Measurements from ENCODE around the gene PHF5A.

DNA sequence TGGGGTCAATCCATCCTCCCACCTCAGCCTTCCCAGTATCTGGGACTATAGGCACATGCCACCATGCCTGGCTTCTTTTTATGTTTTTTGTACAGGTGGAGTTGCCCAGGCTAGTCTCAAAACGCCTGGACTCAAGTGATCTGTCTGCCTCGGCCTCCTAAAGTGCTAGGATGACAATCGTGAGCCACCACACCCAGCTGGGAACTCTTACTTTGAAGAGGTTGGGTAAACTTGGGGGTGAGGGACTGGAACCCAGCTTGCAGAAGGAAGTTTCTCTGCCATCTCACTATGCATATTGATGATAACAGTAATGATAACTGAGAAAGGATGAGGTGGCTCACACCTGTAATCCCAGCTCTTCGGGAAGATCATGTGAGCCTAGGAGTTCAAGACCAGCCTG lies 36.3 kb upstream of the PHF5A start:
- TF ChIP-seq POLR2A (IDR thresholded peaks at IDR 0.05; ENCODE audit: extremely low read depth, insufficient read length), result no peak
- TF ChIP-seq, protein P1, sequence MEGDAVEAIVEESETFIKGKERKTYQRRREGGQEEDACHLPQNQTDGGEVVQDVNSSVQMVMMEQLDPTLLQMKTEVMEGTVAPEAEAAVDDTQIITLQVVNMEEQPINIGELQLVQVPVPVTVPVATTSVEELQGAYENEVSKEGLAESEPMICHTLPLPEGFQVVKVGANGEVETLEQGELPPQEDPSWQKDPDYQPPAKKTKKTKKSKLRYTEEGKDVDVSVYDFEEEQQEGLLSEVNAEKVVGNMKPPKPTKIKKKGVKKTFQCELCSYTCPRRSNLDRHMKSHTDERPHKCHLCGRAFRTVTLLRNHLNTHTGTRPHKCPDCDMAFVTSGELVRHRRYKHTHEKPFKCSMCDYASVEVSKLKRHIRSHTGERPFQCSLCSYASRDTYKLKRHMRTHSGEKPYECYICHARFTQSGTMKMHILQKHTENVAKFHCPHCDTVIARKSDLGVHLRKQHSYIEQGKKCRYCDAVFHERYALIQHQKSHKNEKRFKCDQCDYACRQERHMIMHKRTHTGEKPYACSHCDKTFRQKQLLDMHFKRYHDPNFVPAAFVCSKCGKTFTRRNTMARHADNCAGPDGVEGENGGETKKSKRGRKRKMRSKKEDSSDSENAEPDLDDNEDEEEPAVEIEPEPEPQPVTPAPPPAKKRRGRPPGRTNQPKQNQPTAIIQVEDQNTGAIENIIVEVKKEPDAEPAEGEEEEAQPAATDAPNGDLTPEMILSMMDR (IDR thresholded peaks at IDR 0.05; ENCODE audit: low read depth, low read length), result no peak
- TF ChIP-seq, protein P2, sequence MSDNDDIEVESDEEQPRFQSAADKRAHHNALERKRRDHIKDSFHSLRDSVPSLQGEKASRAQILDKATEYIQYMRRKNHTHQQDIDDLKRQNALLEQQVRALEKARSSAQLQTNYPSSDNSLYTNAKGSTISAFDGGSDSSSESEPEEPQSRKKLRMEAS (IDR thresholded peaks at IDR 0.05; ENCODE audit: low read depth, low read length), result no peak
